CD4-positive, alpha-beta T cell (primary cell): ENCODE data around the gene RAD50. TPM values are rescaled to one million over a fixed set of nuclear protein-coding genes. Genes with fewer than 3 reads are reported as not detected.
"Not testable (repeated sequence)": the region's sequence is repeated elsewhere in the genome, so short reads cannot be mapped to it uniquely, and the experiment has no call there.

ENCODE experiments used
- ATAC-seq: fragments of 200-7000 bp; cut with Tn5 transposase; one replicate; pipeline ENCODE4 v1.10.0; 2022; ENCODE audit warnings: mild to moderate bottlenecking; ENCODE audit not compliant: poor library complexity
- CTCF ChIA-PET: fragments of 350-600 bp; sonication (Branson Sonifier 250); formaldehyde crosslinking; loops from one replicate; lab custom pipeline; 2021; ENCODE audit warnings: antibody characterized with exemption, inconsistent platforms; lab: Charles Lee
- POLR2A ChIA-PET: fragments of 350-600 bp; sonication (Branson Sonifier 250); formaldehyde crosslinking; loops from one replicate; lab custom pipeline; 2021; ENCODE audit warnings: antibody characterized with exemption, inconsistent platforms; lab: Charles Lee
- DNase-seq, 14 experiments: peaks; one replicate each; pipeline ENCODE4 v3.0.0-alpha.2; 2013 to 2020; ENCODE audit warnings: mixed read lengths in 2 of 14
- H3K27ac ChIP-seq, 2 donors: one replicate each; pipeline versions ENCODE4 v1.5.1 to v1.7.0; 2013; ENCODE audit warnings: low read length in 2 of 2, low read depth in 1 of 2, mild to moderate bottlenecking in 1 of 2
- H3K27me3 ChIP-seq, 2 experiments: 1 replicate in 1 of 2; 2 replicates in 1 of 2; pipeline versions ENCODE4 v1.6.1 to v1.7.0; 2013; ENCODE audit warnings: low read length in 2 of 2, control low read depth in 1 of 2, mild to moderate bottlenecking in 1 of 2, moderate library complexity in 1 of 2; ENCODE audit not compliant: insufficient read depth in 2 of 2, control insufficient read depth in 1 of 2
- H3K36me3 ChIP-seq: one replicate; pipeline ENCODE4 v1.6.1; 2013; ENCODE audit warnings: low read length, control low read depth; ENCODE audit not compliant: insufficient read depth
- H3K4me1 ChIP-seq: one replicate; pipeline ENCODE4 v1.6.1; 2013; ENCODE audit warnings: low read length, control low read depth; ENCODE audit not compliant: insufficient read depth
- H3K4me3 ChIP-seq: one replicate; pipeline ENCODE4 v1.5.1; 2013; ENCODE audit warnings: mild to moderate bottlenecking, low read length, moderate library complexity
- H3K9me3 ChIP-seq, 2 experiments: 1 replicate in 1 of 2; 2 replicates in 1 of 2; pipeline versions ENCODE4 v1.6.1 to v1.7.0; 2013; ENCODE audit warnings: low read length in 2 of 2, mild to moderate bottlenecking in 2 of 2, control low read depth in 1 of 2, moderate library complexity in 1 of 2; ENCODE audit not compliant: control insufficient read depth in 1 of 2, insufficient read depth in 1 of 2
- H3K27ac Mint-ChIP-seq: one replicate; pipeline ENCODE4 v1.8.0; 2020; ENCODE audit warnings: mixed read lengths
- H3K27me3 Mint-ChIP-seq: one replicate; pipeline ENCODE4 v1.8.0; 2021; ENCODE audit warnings: mixed read lengths
- H3K36me3 Mint-ChIP-seq: one replicate; pipeline ENCODE4 v1.8.0; 2021; ENCODE audit warnings: low read depth, mixed read lengths
- H3K4me1 Mint-ChIP-seq: one replicate; pipeline ENCODE4 v1.8.0; 2021; ENCODE audit warnings: low read depth, mixed read lengths
- H3K4me3 Mint-ChIP-seq: one replicate; pipeline ENCODE4 v1.8.0; 2020; ENCODE audit warnings: mild to moderate bottlenecking, mixed read lengths
- H3K9me3 Mint-ChIP-seq: one replicate; pipeline ENCODE4 v1.8.0; 2020; ENCODE audit warnings: mixed read lengths
- intact Hi-C, 2 experiments: fragments of 100-400 bp; cut with DNase I in 1 of 2; cut with micrococcal nuclease in 1 of 2; formaldehyde crosslinking; loops; one replicate each; pipeline versions ENCODE4 v1.15.1 to v1.9.0; 2023 to 2025; cut with DNase I, micrococcal nuclease
- total RNA-seq, 174 experiments: library from RNA in 2 of 174; stranded (reverse) in 2 of 174; gene quantifications; one replicate each; pipeline ENCODE4 v1.2.3 and lab custom pipeline; 2021 to 2026
- TF ChIP-seq, protein P1 (sequence below): fragments of 200-600 bp; IDR thresholded peaks from one replicate; pipeline ENCODE4 v1.8.0; 2022; ENCODE audit warnings: antibody characterized with exemption, mild to moderate bottlenecking

Gene RAD50
- total RNA-seq, 2 experiments from 2014 or later: 12.7 to 13.4 TPM

DNA sequence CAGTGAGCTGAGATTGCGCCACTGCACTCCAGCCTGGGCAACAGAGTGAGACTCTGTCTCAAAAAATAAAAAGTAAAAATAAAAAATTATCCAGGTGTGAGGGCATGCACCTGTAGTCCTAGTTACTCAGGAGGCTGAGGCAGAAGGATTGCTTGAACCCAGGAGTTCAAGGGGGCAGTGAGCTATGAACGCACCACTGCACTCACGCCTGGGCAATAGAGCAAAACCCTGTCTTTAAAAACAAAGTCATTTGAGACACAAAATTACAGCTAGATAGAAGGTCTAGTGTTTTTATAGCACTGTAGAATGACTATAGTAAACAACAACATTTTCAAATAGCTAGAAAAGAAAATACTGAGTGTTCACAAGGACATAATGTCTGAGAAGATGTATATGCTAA, 133.4 kb downstream of the RAD50 start:
- TF ChIP-seq, protein P1, sequence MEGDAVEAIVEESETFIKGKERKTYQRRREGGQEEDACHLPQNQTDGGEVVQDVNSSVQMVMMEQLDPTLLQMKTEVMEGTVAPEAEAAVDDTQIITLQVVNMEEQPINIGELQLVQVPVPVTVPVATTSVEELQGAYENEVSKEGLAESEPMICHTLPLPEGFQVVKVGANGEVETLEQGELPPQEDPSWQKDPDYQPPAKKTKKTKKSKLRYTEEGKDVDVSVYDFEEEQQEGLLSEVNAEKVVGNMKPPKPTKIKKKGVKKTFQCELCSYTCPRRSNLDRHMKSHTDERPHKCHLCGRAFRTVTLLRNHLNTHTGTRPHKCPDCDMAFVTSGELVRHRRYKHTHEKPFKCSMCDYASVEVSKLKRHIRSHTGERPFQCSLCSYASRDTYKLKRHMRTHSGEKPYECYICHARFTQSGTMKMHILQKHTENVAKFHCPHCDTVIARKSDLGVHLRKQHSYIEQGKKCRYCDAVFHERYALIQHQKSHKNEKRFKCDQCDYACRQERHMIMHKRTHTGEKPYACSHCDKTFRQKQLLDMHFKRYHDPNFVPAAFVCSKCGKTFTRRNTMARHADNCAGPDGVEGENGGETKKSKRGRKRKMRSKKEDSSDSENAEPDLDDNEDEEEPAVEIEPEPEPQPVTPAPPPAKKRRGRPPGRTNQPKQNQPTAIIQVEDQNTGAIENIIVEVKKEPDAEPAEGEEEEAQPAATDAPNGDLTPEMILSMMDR: no peak
- Mint-ChIP-seq H3K36me3 (peaks cover 10% of the 10 kb centered on the region), H3K27ac (no peak overlapping the region), H3K27me3 (no peaks in the 10 kb centered on the region), H3K9me3 (no peaks in the 10 kb centered on the region), H3K4me1 (peaks cover 26% of the 10 kb centered on the region), H3K4me3 (no peak overlapping the region)
- intact Hi-C loops: no loop called here
- Histone ChIP-seq H3K4me1 (peaks cover 13% of the 10 kb centered on the region), H3K4me3 (no peak overlapping the region), H3K36me3 (no peaks in the 10 kb centered on the region), H3K27me3 (no peaks in the 10 kb centered on the region), H3K27ac (no peak overlapping the region), H3K9me3 (no peaks in the 10 kb centered on the region)
- DNase-seq (no peak), ATAC-seq (no peak)
- POLR2A ChIA-PET: no interaction called here
- CTCF ChIA-PET: no interaction called here

DNA sequence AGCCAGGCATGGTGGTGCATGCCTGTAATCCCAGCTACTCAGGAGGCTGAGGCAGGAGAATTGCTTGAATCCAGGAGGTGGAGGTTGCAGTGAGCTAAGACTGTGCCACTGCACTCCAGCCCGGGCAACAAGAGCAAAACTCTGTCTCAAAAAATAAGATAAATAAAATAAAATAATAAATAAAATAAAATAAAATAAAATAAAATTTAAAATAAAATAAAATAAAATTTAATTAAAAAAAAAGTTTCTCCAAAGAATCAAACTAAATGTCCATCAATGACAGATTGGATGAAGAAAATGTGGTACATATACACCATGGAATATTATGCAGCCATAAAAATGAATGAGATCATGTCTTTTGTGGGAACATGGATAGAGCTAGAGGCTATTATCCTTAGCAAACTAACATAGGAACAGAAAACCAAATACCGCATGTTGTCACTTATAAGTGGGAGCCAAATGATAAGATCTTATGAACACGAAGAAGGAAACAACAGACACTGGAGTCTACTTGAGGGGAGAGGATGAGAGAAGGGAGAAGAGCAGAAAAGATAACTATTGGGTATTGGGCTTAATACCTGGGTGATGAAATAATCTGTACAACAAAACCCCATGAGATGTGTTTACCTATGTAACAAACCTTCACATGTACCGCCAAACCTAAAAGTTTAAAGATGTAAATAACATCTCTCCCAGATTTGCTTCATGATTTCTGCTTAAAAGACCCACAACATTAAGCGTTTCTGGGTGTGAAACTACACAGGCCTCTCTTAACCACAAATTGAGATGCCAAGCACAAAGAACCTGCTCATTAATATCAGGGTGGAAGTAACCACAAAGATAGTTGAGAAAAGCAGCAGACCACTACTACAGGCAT, 135.2 kb downstream of the RAD50 start:
- H3K36me3 ChIP-seq, H3K9me3 Mint-ChIP-seq, CTCF ChIA-PET, H3K27ac Mint-ChIP-seq, H3K4me3 ChIP-seq, intact Hi-C loops, H3K4me3 Mint-ChIP-seq, POLR2A ChIA-PET, H3K27ac ChIP-seq, ATAC-seq, H3K9me3 ChIP-seq, DNase-seq, H3K27me3 Mint-ChIP-seq, H3K27me3 ChIP-seq: not testable (repeated sequence)
- H3K4me1 ChIP-seq: peaks cover 13% of the 10 kb centered on the region
- Mint-ChIP-seq H3K36me3 (peaks cover 25% of the 10 kb centered on the region), H3K4me1 (peaks cover 26% of the 10 kb centered on the region)

DNA sequence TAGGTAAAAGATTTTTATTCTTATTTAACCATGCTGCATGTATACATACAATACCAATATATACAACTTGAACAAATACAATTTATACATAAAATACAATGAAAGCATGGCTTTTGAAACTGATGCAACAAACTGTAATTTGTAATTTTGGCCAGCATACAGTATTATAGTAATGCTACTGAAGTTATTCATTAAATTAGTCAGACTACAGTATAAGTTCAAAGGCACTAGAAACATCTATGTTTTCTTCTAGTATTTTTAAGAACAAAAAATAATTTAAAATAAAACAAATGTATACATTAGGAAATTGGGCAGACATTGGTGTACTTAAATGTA, 135.8 kb downstream of the RAD50 start:
- DNase-seq (no peak), ATAC-seq (no peak)
- Histone ChIP-seq H3K36me3 (peaks cover 3% of the 10 kb centered on the region), H3K4me1 (peaks cover 12% of the 10 kb centered on the region), H3K27ac (no peak overlapping the region), H3K27me3 (no peaks in the 10 kb centered on the region), H3K4me3 (no peak overlapping the region), H3K9me3 (no peaks in the 10 kb centered on the region)
- intact Hi-C loops: no loop called here
- POLR2A ChIA-PET: no interaction called here
- TF ChIP-seq, protein P1: no peak
- CTCF ChIA-PET: no interaction called here
- Mint-ChIP-seq H3K36me3 (peaks cover 31% of the 10 kb centered on the region), H3K4me3 (no peak overlapping the region), H3K9me3 (no peaks in the 10 kb centered on the region), H3K4me1 (peaks cover 26% of the 10 kb centered on the region), H3K27ac (no peak overlapping the region), H3K27me3 (no peaks in the 10 kb centered on the region)

Other genes with a start within 250 kb of the RAD50 start
- 1 to 10 TPM; 4.3 to 4.5 TPM for gene SLC22A5, start 187.3 kb upstream of the RAD50 start, total RNA-seq
- gene IRF1, start 66.2 kb upstream of the RAD50 start, total RNA-seq: 1,000 to 10,000 TPM; 1,212 to 1,234 TPM
- gene IL5, start 13.5 kb upstream of the RAD50 start, total RNA-seq: not detected
- gene IL13, start 101.2 kb downstream of the RAD50 start, total RNA-seq: under 1 TPM in 1 of 2 experiments, not detected in 1; 0.17 TPM
- gene IL4, start 117.0 kb downstream of the RAD50 start, total RNA-seq: not detected
- gene KIF3A, start 180.6 kb downstream of the RAD50 start, total RNA-seq: 10 to 100 TPM; 10.2 to 12.4 TPM
- 1 to 10 TPM; 7.2 to 8.8 TPM for gene CCNI2, start 190.4 kb downstream of the RAD50 start, total RNA-seq
- gene SEPTIN8, start 220.3 kb downstream of the RAD50 start, total RNA-seq: 1 to 10 TPM; 4.4 to 5.3 TPM